Fibroblast of skin of left quadriceps (primary cell): ENCODE measurements around the gene TRPV2.

Experiments used
- DNase-seq, 2 experiments: peaks; one replicate each; pipeline ENCODE4 v3.0.0-alpha.2; 2013; ENCODE audit warnings: low read depth in 2 of 2

Gene TRPV2

GRCh38 chr17:16406742-16407674 is 8.4 kb upstream of the TRPV2 start:
- DNase-seq, result no peak

- DNase-seq, result no peak
These were observed 7.3 kb upstream of the TRPV2 start for GRCh38 chr17:16407911-16408588.

- DNase-seq, result no peak
These were observed 2.0 kb downstream of the TRPV2 start for GRCh38 chr17:16417399-16417798.

- no peak for DNase-seq
These were observed 2.7 kb downstream of the TRPV2 start for GRCh38 chr17:16417896-16418684.

GRCh38 chr17:16418685-16419068 is 3.3 kb downstream of the TRPV2 start:
- no peak for DNase-seq

GRCh38 chr17:16419074-16419928 is 3.9 kb downstream of the TRPV2 start:
- peak; percentile 57 to 62 for DNase-seq

- DNase-seq, result peak; percentile 44 to 53
These were observed 4.5 kb downstream of the TRPV2 start for GRCh38 chr17:16419929-16420271.

GRCh38 chr17:16422416-16422815 is 7.0 kb downstream of the TRPV2 start:
- no peak for DNase-seq

GRCh38 chr17:16423226-16423872 is 8.0 kb downstream of the TRPV2 start:
- no peak for DNase-seq

- no peak for DNase-seq
These were observed 9.8 kb downstream of the TRPV2 start for GRCh38 chr17:16425202-16425601.

GRCh38 chr17:16425698-16426659 is 10.6 kb downstream of the TRPV2 start:
- DNase-seq, result no peak

- no peak for DNase-seq
These were observed 11.6 kb downstream of the TRPV2 start for GRCh38 chr17:16427020-16427419.

GRCh38 chr17:16428098-16428882 is 12.9 kb downstream of the TRPV2 start:
- DNase-seq, result peak; percentile 41 to 51

GRCh38 chr17:16429083-16429482 is 13.7 kb downstream of the TRPV2 start:
- DNase-seq, result no peak

GRCh38 chr17:16430650-16431049 is 15.3 kb downstream of the TRPV2 start:
- no peak for DNase-seq

GRCh38 chr17:16432017-16432416 is 16.6 kb downstream of the TRPV2 start:
- DNase-seq, result no peak

GRCh38 chr17:16433514-16433913 is 18.1 kb downstream of the TRPV2 start:
- no peak for DNase-seq

GRCh38 chr17:16434662-16435061 is 19.3 kb downstream of the TRPV2 start:
- DNase-seq, result no peak
